ENCODE data around the gene CERT1.

Gene CERT1

DNA sequence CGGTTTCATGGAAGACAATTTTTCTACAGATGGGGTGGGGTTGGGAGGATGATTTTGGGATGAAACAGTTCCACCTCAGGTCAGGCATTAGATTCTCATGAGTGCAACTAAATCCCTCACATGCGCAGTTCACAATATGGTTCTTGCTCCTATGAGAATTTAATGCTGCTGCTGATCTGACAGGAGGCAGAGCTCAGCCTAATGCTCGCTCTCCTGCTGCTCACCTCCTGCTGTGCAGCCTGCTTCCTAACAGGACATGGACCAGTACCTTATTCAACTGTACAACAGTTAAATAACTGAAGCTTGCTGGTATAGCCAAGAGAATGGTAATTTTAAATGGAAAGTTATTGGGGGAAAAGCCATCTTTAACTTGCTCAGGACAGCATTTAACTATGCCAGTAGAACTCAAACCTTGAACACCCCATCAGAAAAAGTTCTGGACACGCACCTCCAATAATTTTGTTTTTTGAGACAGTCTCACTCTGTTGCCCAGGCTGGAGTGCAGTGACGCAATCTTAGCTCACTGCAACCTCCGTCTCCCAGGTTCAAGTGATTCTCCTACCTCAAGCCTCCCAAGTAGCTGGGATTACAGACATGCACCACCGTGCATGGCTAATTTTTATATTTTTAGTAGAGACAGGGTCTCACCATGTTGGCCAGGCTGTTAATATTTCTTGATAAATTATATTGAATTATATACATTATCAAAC, 146.7 kb downstream of the CERT1 start:
- Histone ChIP-seq H3K27ac (ENCODE audit: low read depth, low read length) (no peak overlapping the region), H3K79me2 (ENCODE audit: control insufficient read depth, insufficient read depth, low read length) (no peaks in the 10 kb centered on the region), H3K4me3 (ENCODE audit: low read length) (no peak overlapping the region), H3K36me3 (ENCODE audit: control insufficient read depth, insufficient read depth, low read length) (peaks cover 8% of the 10 kb centered on the region), H3K23ac (ENCODE audit: low read length) (no peak overlapping the region), H2BK5ac (ENCODE audit: low read length) (no peak overlapping the region), H3K27me3 (ENCODE audit: insufficient read depth, low read length, poor library complexity) (no peaks in the 10 kb centered on the region), H4K5ac (ENCODE audit: low read length) (no peak overlapping the region), H3K18ac (ENCODE audit: low read length) (no peak overlapping the region), H3K4me2 (ENCODE audit: low read length) (no peak overlapping the region), H2AK5ac (ENCODE audit: low read length) (no peak overlapping the region), H3K9ac (ENCODE audit: low read length) (no peak overlapping the region), H3K79me1 (ENCODE audit: low read length) (no peaks in the 10 kb centered on the region), H3K4ac (ENCODE audit: low read depth, low read length) (no peak overlapping the region), H2BK15ac (replicated peaks; ENCODE audit: low read depth) (no peak overlapping the region), H3K56ac (ENCODE audit: low read length) (no peak overlapping the region), H4K8ac (ENCODE audit: low read depth, low read length) (no peak overlapping the region), H2BK120ac (ENCODE audit: low read depth, low read length) (no peak overlapping the region), H3K4me1 (ENCODE audit: control insufficient read depth, low read depth, low read length) (no peaks in the 10 kb centered on the region)
- DNase-seq, result no peak
- WGBS (ENCODE audit: extremely low coverage, insufficient coverage, low lambda C conversion rate), result no CpG with 5 or more reads among the region's 7 CpGs

GRCh38 chr5:75363726-75364495, 147.5 kb downstream of the CERT1 start:
- no peak overlapping the region for H3K27ac ChIP-seq (ENCODE audit: low read depth, low read length)
- no peak overlapping the region for H3K18ac ChIP-seq (ENCODE audit: low read length)
- no peak overlapping the region for H2BK5ac ChIP-seq (ENCODE audit: low read length)
- H3K4me3 ChIP-seq (ENCODE audit: low read length), result no peak overlapping the region
- no peak overlapping the region for H2AK5ac ChIP-seq (ENCODE audit: low read length)
- H3K4me2 ChIP-seq (ENCODE audit: low read length), result no peak overlapping the region
- H4K8ac ChIP-seq (ENCODE audit: low read depth, low read length), result no peak overlapping the region
- DNase-seq, result no peak
- no CpG with 5 or more reads among the region's 8 CpGs for WGBS (ENCODE audit: extremely low coverage, insufficient coverage, low lambda C conversion rate)
- H3K4me1 ChIP-seq (ENCODE audit: control insufficient read depth, low read depth, low read length), result no peaks in the 10 kb centered on the region
- H3K9ac ChIP-seq (ENCODE audit: low read length), result no peak overlapping the region
- no peak overlapping the region for H2BK120ac ChIP-seq (ENCODE audit: low read depth, low read length)
- no peaks in the 10 kb centered on the region for H3K27me3 ChIP-seq (ENCODE audit: insufficient read depth, low read length, poor library complexity)
- no peaks in the 10 kb centered on the region for H3K79me2 ChIP-seq (ENCODE audit: control insufficient read depth, insufficient read depth, low read length)
- no peak overlapping the region for H3K4ac ChIP-seq (ENCODE audit: low read depth, low read length)
- H3K36me3 ChIP-seq (ENCODE audit: control insufficient read depth, insufficient read depth, low read length), result peaks cover 12% of the 10 kb centered on the region
- H3K23ac ChIP-seq (ENCODE audit: low read length), result no peak overlapping the region
- H2BK15ac ChIP-seq (replicated peaks; ENCODE audit: low read depth), result no peak overlapping the region
- H4K5ac ChIP-seq (ENCODE audit: low read length), result no peak overlapping the region
- H3K79me1 ChIP-seq (ENCODE audit: low read length), result no peaks in the 10 kb centered on the region
- no peak overlapping the region for H3K56ac ChIP-seq (ENCODE audit: low read length)

DNA sequence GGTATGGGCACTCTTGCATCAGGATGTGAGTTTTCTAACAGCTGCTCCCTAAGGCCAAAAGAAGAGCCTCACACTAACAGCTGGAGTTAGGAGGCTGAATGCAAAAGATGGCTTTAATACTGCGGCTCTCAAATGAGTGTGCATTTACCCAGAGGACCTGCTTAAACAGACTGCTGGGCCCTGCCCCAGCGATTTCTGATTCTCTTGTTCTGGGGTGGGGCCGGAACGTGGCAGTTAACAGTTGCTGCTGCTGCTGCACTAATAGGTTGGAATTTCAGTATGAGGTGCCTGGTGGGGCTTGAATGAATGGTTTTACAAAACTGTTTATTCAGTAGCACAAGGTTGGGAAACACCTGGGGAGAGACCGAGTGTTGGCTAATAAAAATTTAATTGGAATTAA, 148.3 kb downstream of the CERT1 start:
- Histone ChIP-seq H3K23ac (ENCODE audit: low read length) (no peak overlapping the region), H3K79me1 (ENCODE audit: low read length) (no peaks in the 10 kb centered on the region), H3K4me2 (ENCODE audit: low read length) (no peak overlapping the region), H3K9ac (ENCODE audit: low read length) (no peak overlapping the region), H2BK120ac (ENCODE audit: low read depth, low read length) (no peak overlapping the region), H3K27me3 (ENCODE audit: insufficient read depth, low read length, poor library complexity) (no peaks in the 10 kb centered on the region), H2BK5ac (ENCODE audit: low read length) (no peak overlapping the region), H3K4me3 (ENCODE audit: low read length) (no peak overlapping the region), H3K56ac (ENCODE audit: low read length) (no peak overlapping the region), H3K36me3 (ENCODE audit: control insufficient read depth, insufficient read depth, low read length) (peaks cover 12% of the 10 kb centered on the region), H4K8ac (ENCODE audit: low read depth, low read length) (no peak overlapping the region), H3K27ac (ENCODE audit: low read depth, low read length) (no peak overlapping the region), H2BK15ac (replicated peaks; ENCODE audit: low read depth) (no peak overlapping the region), H2AK5ac (ENCODE audit: low read length) (no peak overlapping the region), H3K79me2 (ENCODE audit: control insufficient read depth, insufficient read depth, low read length) (no peaks in the 10 kb centered on the region), H4K5ac (ENCODE audit: low read length) (no peak overlapping the region), H3K18ac (ENCODE audit: low read length) (no peak overlapping the region), H3K4ac (ENCODE audit: low read depth, low read length) (no peak overlapping the region), H3K4me1 (ENCODE audit: control insufficient read depth, low read depth, low read length) (no peaks in the 10 kb centered on the region)
- WGBS (ENCODE audit: extremely low coverage, insufficient coverage, low lambda C conversion rate), result no CpG with 5 or more reads among the region's 5 CpGs
- DNase-seq, result no peak

- H2BK15ac ChIP-seq (replicated peaks; ENCODE audit: low read depth), result no peak overlapping the region
- no peak overlapping the region for H2BK5ac ChIP-seq (ENCODE audit: low read length)
- H3K23ac ChIP-seq (ENCODE audit: low read length), result no peak overlapping the region
- H3K27ac ChIP-seq (ENCODE audit: low read depth, low read length), result no peak overlapping the region
- H3K4me1 ChIP-seq (ENCODE audit: control insufficient read depth, low read depth, low read length), result no peaks in the 10 kb centered on the region
- H3K27me3 ChIP-seq (ENCODE audit: insufficient read depth, low read length, poor library complexity), result no peaks in the 10 kb centered on the region
- H2AK5ac ChIP-seq (ENCODE audit: low read length), result no peak overlapping the region
- H2BK120ac ChIP-seq (ENCODE audit: low read depth, low read length), result no peak overlapping the region
- no peak overlapping the region for H3K56ac ChIP-seq (ENCODE audit: low read length)
- H3K36me3 ChIP-seq (ENCODE audit: control insufficient read depth, insufficient read depth, low read length), result peaks cover 12% of the 10 kb centered on the region
- no peaks in the 10 kb centered on the region for H3K79me1 ChIP-seq (ENCODE audit: low read length)
- no peak overlapping the region for H4K8ac ChIP-seq (ENCODE audit: low read depth, low read length)
- no peak overlapping the region for H3K4ac ChIP-seq (ENCODE audit: low read depth, low read length)
- H3K9ac ChIP-seq (ENCODE audit: low read length), result no peak overlapping the region
- H3K79me2 ChIP-seq (ENCODE audit: control insufficient read depth, insufficient read depth, low read length), result no peaks in the 10 kb centered on the region
- no peak overlapping the region for H3K4me3 ChIP-seq (ENCODE audit: low read length)
- no peak overlapping the region for H4K5ac ChIP-seq (ENCODE audit: low read length)
- no CpG with 5 or more reads among the region's 4 CpGs for WGBS (ENCODE audit: extremely low coverage, insufficient coverage, low lambda C conversion rate)
- H3K18ac ChIP-seq (ENCODE audit: low read length), result no peak overlapping the region
- DNase-seq, result no peak
- H3K4me2 ChIP-seq (ENCODE audit: low read length), result no peak overlapping the region
Observed at GRCh38 chr5:75362474-75362975, 148.9 kb downstream of the CERT1 start.

DNA sequence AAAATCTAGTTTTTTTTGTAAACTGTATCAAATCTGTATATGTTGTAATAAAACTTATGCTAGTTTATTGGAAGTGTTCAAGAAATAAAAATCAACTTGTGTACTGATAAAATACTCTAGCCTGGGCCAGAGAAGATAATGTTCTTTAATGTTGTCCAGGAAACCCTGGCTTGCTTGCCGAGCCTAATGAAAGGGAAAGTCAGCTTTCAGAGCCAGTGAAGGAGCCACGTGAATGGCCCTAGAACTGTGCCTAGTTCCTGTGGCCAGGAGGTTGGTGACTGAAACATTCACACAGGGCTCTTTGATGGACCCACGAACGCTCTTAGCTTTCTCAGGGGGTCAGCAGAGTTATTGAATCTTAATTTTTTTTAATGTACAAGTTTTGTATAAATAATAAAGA, 150.1 kb downstream of the CERT1 start:
- Histone ChIP-seq H3K4me1 (ENCODE audit: control insufficient read depth, low read depth, low read length) (no peaks in the 10 kb centered on the region), H3K36me3 (ENCODE audit: control insufficient read depth, insufficient read depth, low read length) (peaks cover 17% of the 10 kb centered on the region), H2BK120ac (ENCODE audit: low read depth, low read length) (no peak overlapping the region), H3K56ac (ENCODE audit: low read length) (no peak overlapping the region), H2AK5ac (ENCODE audit: low read length) (no peak overlapping the region), H3K27ac (ENCODE audit: low read depth, low read length) (no peak overlapping the region), H3K4me3 (ENCODE audit: low read length) (no peak overlapping the region), H3K23ac (ENCODE audit: low read length) (no peak overlapping the region), H3K27me3 (ENCODE audit: insufficient read depth, low read length, poor library complexity) (no peaks in the 10 kb centered on the region), H3K79me2 (ENCODE audit: control insufficient read depth, insufficient read depth, low read length) (no peaks in the 10 kb centered on the region), H3K4me2 (ENCODE audit: low read length) (no peak overlapping the region), H3K18ac (ENCODE audit: low read length) (no peak overlapping the region), H3K79me1 (ENCODE audit: low read length) (no peaks in the 10 kb centered on the region), H2BK15ac (replicated peaks; ENCODE audit: low read depth) (no peak overlapping the region), H4K5ac (ENCODE audit: low read length) (no peak overlapping the region), H3K4ac (ENCODE audit: low read depth, low read length) (no peak overlapping the region), H2BK5ac (ENCODE audit: low read length) (no peak overlapping the region), H4K8ac (ENCODE audit: low read depth, low read length) (no peak overlapping the region), H3K9ac (ENCODE audit: low read length) (no peak overlapping the region)
- DNase-seq, result no peak
- no CpG with 5 or more reads among the region's 4 CpGs for WGBS (ENCODE audit: extremely low coverage, insufficient coverage, low lambda C conversion rate)

All from mesendoderm (in vitro differentiated cells).